HepG2 (cell line): Measurements from ENCODE around the gene NET1. TPM values are rescaled to one million over a fixed set of nuclear protein-coding genes. Genes with fewer than 3 reads are reported as not detected.

Experiments used
- CEBPG ChIP-seq: IDR thresholded peaks from 2 replicates; pipeline ENCODE4 v1.6.1; 2016
- ELF3 ChIP-seq: IDR thresholded peaks from 2 replicates; pipeline ENCODE4 v1.6.1; 2016; ENCODE audit warnings: missing genetic modification reagents, missing compliant biosample characterization
- GATAD2A ChIP-seq: IDR thresholded peaks from 2 replicates; pipeline ENCODE4 v1.6.1; 2016
- HOXA5 ChIP-seq: sonication (generic); formaldehyde crosslinking; IDR thresholded peaks from 2 replicates; pipeline ENCODE4 v1.4.0; 2020; ENCODE audit warnings: missing genetic modification reagents
- IRF2 ChIP-seq: IDR thresholded peaks from 2 replicates; pipeline ENCODE4 v1.6.1; 2018; ENCODE audit warnings: missing genetic modification reagents, missing compliant biosample characterization
- KDM5A ChIP-seq: fragments of 200-600 bp; sonication (generic); IDR thresholded peaks from 2 replicates; pipeline ENCODE4 v1.7.0; 2018; ENCODE audit warnings: antibody characterized with exemption, mild to moderate bottlenecking, low read length, borderline replicate concordance
- KLF15 ChIP-seq: sonication (generic); formaldehyde crosslinking; IDR thresholded peaks from 2 replicates; pipeline ENCODE4 v1.8.1; 2023; ENCODE audit warnings: borderline replicate concordance, mild to moderate bottlenecking, inconsistent platforms, missing genetic modification reagents, mixed read lengths
- KMT2A ChIP-seq: sonication (generic); formaldehyde crosslinking; IDR thresholded peaks from 2 replicates; pipeline ENCODE4 v1.4.0; 2020; ENCODE audit warnings: missing genetic modification reagents
- MAFK ChIP-seq, 2 experiments: IDR thresholded peaks in 1 of 2; conservative IDR thresholded peaks in 1 of 2; 2 replicates each; pipeline ENCODE4 v1.6.1; 2011; ENCODE audit warnings: improper control_type of control experiment in 2 of 2, low read length in 2 of 2
- SRSF4 ChIP-seq: fragments of 200-400 bp; formaldehyde crosslinking; IDR thresholded peaks from one replicate; pipeline ENCODE4 v1.6.1; 2018; ENCODE audit warnings: mild to moderate bottlenecking, low read depth, low read length, moderate library complexity; ENCODE audit not compliant: poor library complexity, severe bottlenecking
- YEATS4 ChIP-seq: sonication (generic); formaldehyde crosslinking; IDR thresholded peaks from 2 replicates; pipeline ENCODE4 v1.4.0; 2020; ENCODE audit warnings: missing genetic modification reagents, borderline replicate concordance
- ZKSCAN1 ChIP-seq: fragments of 150-350 bp; IDR thresholded peaks from 2 replicates; pipeline ENCODE4 v1.6.1; 2014; ENCODE audit warnings: low read length
- ZNF496 ChIP-seq: sonication (generic); formaldehyde crosslinking; IDR thresholded peaks from 2 replicates; pipeline ENCODE4 v1.8.1; 2023; ENCODE audit warnings: mild to moderate bottlenecking, moderate library complexity, missing genetic modification reagents; ENCODE audit not compliant: insufficient replicate concordance
- ZNF569 ChIP-seq: sonication (generic); formaldehyde crosslinking; IDR thresholded peaks from 2 replicates; pipeline ENCODE4 v1.5.0; 2020; ENCODE audit warnings: mild to moderate bottlenecking, missing genetic modification reagents, moderate library complexity, borderline replicate concordance
- ZNF782 ChIP-seq: sonication (generic); formaldehyde crosslinking; IDR thresholded peaks from 2 replicates; pipeline ENCODE4 v1.4.0; 2020; ENCODE audit warnings: missing genetic modification reagents, mild to moderate bottlenecking, borderline replicate concordance
- ZSCAN30 ChIP-seq: sonication (generic); formaldehyde crosslinking; IDR thresholded peaks from 2 replicates; pipeline ENCODE4 v1.5.0; 2020; ENCODE audit warnings: mild to moderate bottlenecking, missing genetic modification reagents
- polyA plus RNA-seq, 8 experiments: library from polyadenylated mRNA; depleted of rRNA in 3 of 8; stranded (reverse) in 7 of 8; unstranded in 1 of 8; fragments of >200 nt; fragmentation: Illumina TruSeq in 4 of 8; extraction: Trizol in 4 of 8; gene quantifications; 2 replicates each; pipeline versions ENCODE4 v1.2.1 to v1.2.3, GENCODE V29; 2011 to 2016; ENCODE audit warnings: low read depth in 4 of 8, missing spikeins in 1 of 8, mixed read lengths in 1 of 8; ENCODE audit not compliant: insufficient read depth in 1 of 8
- total RNA-seq, 5 experiments: library from RNA; depleted of rRNA; stranded (reverse); fragments of >200 nt; fragmentation: Illumina TruSeq; extraction: Trizol; gene quantifications; 2 replicates each; pipeline ENCODE4 v1.2.3, GENCODE V29; 2016; ENCODE audit warnings: low read depth in 1 of 5
- TF ChIP-seq, protein P1 (sequence below): sonication (generic); formaldehyde crosslinking; IDR thresholded peaks from 2 replicates; pipeline ENCODE4 v1.5.0; 2020; ENCODE audit warnings: mild to moderate bottlenecking, missing genetic modification reagents, borderline replicate concordance
- TF ChIP-seq, protein P2 (sequence below): sonication (generic); formaldehyde crosslinking; IDR thresholded peaks from 2 replicates; pipeline ENCODE4 v1.5.0; 2020; ENCODE audit warnings: mild to moderate bottlenecking, missing genetic modification reagents, moderate library complexity
- TF ChIP-seq, protein P3 (sequence below): IDR thresholded peaks from 2 replicates; pipeline ENCODE4 v1.6.1; 2016; ENCODE audit warnings: missing biosample characterization, missing genetic modification reagents, low read depth
- TF ChIP-seq, protein P4 (sequence below): sonication (generic); formaldehyde crosslinking; IDR thresholded peaks from 2 replicates; pipeline ENCODE4 v1.5.0; 2020; ENCODE audit warnings: mild to moderate bottlenecking, missing genetic modification reagents, borderline replicate concordance
- TF ChIP-seq, protein P5 (sequence below): sonication (generic); formaldehyde crosslinking; IDR thresholded peaks from 2 replicates; pipeline ENCODE4 v1.8.1; 2023; ENCODE audit warnings: missing genetic modification reagents, mild to moderate bottlenecking, borderline replicate concordance

The NET1 gene
- total and polyA plus RNA-seq, 2 of the 13 experiments (the other 11 are each of a cell fraction or from before 2014, with no cell fraction given) = 48.1 to 65.8 TPM

DNA sequence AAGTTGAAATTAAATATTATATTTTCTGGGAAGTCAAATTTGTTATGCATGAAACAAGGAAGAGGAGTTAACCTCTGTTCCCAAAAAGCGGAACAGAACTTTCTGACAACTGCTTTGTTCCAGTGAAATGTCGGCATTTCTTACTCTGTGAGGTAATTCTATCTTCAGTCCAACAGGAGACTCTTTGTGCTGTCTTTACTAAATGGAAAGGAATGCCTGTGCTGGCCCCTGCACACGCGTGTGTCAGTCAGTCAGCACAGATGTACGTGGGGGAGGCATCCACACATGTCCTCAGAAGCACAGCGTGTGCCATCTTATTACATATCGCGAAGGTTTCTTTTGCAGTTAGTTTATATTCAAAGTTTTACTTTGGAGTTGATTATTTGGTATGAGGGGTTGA, 37.5 kb downstream of the NET1 start (continued):
- TF ChIP-seq, protein P1, sequence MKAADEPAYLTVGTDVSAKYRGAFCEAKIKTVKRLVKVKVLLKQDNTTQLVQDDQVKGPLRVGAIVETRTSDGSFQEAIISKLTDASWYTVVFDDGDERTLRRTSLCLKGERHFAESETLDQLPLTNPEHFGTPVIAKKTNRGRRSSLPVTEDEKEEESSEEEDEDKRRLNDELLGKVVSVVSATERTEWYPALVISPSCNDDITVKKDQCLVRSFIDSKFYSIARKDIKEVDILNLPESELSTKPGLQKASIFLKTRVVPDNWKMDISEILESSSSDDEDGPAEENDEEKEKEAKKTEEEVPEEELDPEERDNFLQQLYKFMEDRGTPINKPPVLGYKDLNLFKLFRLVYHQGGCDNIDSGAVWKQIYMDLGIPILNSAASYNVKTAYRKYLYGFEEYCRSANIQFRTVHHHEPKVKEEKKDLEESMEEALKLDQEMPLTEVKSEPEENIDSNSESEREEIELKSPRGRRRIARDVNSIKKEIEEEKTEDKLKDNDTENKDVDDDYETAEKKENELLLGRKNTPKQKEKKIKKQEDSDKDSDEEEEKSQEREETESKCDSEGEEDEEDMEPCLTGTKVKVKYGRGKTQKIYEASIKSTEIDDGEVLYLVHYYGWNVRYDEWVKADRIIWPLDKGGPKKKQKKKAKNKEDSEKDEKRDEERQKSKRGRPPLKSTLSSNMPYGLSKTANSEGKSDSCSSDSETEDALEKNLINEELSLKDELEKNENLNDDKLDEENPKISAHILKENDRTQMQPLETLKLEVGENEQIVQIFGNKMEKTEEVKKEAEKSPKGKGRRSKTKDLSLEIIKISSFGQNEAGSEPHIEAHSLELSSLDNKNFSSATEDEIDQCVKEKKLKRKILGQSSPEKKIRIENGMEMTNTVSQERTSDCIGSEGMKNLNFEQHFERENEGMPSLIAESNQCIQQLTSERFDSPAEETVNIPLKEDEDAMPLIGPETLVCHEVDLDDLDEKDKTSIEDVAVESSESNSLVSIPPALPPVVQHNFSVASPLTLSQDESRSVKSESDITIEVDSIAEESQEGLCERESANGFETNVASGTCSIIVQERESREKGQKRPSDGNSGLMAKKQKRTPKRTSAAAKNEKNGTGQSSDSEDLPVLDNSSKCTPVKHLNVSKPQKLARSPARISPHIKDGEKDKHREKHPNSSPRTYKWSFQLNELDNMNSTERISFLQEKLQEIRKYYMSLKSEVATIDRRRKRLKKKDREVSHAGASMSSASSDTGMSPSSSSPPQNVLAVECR (CRISPR knock-in tag) = peak; percentile 24; the same call in 1 of the 2 replicates
- TF ChIP-seq ZSCAN30 (CRISPR knock-in tag) (no peak), ZNF782 (no peak), HOXA5 (no peak), ZKSCAN1 (no peak), KLF15 (CRISPR knock-in tag) (no peak), GATAD2A (peak; percentile 31; the same call in 1 of the 2 replicates), KMT2A (CRISPR knock-in tag) (0 out of 2 replicates have a peak, but pooled peaks have one; percentile 24), ZNF569 (CRISPR knock-in tag) (no peak), YEATS4 (0 out of 2 replicates have a peak, but pooled peaks have one; percentile 9), IRF2 (0 out of 2 replicates have a peak, but pooled peaks have one; percentile 45), CEBPG (CRISPR knock-in tag) (no peak), ZNF496 (no peak), ELF3 (CRISPR knock-in tag) (peak; percentile 39; the same call in 1 of the 2 replicates), KDM5A (no peak), MAFK (conservative IDR thresholded peaks at IDR 0.05 in 1 of 2, IDR thresholded peaks at IDR 0.05 in 1 of 2; ENCODE audit: low read length in 2 of 2) (no peak), SRSF4 (no peak)
- TF ChIP-seq, protein P2, sequence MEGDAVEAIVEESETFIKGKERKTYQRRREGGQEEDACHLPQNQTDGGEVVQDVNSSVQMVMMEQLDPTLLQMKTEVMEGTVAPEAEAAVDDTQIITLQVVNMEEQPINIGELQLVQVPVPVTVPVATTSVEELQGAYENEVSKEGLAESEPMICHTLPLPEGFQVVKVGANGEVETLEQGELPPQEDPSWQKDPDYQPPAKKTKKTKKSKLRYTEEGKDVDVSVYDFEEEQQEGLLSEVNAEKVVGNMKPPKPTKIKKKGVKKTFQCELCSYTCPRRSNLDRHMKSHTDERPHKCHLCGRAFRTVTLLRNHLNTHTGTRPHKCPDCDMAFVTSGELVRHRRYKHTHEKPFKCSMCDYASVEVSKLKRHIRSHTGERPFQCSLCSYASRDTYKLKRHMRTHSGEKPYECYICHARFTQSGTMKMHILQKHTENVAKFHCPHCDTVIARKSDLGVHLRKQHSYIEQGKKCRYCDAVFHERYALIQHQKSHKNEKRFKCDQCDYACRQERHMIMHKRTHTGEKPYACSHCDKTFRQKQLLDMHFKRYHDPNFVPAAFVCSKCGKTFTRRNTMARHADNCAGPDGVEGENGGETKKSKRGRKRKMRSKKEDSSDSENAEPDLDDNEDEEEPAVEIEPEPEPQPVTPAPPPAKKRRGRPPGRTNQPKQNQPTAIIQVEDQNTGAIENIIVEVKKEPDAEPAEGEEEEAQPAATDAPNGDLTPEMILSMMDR = peak; percentile 24; the same call in 1 of the 2 replicates
- TF ChIP-seq, protein P3, sequence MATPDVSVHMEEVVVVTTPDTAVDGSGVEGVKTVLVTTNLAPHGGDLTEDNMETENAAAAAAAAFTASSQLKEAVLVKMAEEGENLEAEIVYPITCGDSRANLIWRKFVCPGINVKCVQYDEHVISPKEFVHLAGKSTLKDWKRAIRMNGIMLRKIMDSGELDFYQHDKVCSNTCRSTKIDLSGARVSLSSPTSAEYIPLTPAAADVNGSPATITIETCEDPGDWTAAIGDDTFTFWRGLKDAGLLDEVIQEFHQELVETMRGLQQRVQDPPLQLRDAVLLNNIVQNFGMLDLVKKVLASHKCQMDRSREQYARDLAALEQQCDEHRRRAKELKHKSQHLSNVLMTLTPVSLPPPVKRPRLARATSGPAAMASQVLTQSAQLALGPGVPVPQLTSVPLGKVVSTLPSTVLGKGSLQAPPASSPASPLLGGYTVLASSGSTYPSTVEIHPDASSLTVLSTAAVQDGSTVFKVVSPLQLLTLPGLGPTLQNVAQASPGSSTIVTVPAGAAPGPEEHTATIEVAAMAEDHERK (CRISPR knock-in tag) = no peak
- TF ChIP-seq, protein P4, sequence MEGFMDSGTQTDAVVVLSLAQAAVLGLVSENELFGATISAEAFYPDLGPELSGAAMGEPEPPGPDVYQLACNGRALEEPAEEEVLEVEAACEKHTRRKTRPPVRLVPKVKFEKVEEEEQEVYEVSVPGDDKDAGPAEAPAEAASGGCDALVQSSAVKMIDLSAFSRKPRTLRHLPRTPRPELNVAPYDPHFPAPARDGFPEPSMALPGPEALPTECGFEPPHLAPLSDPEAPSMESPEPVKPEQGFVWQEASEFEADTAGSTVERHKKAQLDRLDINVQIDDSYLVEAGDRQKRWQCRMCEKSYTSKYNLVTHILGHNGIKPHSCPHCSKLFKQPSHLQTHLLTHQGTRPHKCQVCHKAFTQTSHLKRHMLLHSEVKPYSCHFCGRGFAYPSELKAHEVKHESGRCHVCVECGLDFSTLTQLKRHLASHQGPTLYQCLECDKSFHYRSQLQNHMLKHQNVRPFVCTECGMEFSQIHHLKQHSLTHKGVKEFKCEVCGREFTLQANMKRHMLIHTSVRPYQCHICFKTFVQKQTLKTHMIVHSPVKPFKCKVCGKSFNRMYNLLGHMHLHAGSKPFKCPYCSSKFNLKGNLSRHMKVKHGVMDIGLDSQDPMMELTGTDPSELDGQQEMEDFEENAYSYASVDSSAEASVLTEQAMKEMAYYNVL (CRISPR knock-in tag) = no peak
- TF ChIP-seq, protein P5, sequence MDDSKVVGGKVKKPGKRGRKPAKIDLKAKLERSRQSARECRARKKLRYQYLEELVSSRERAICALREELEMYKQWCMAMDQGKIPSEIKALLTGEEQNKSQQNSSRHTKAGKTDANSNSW (CRISPR knock-in tag) = no peak
